Activated T-cell treated with anti-CD3 and anti-CD28 coated beads, Interleukin-2, amount 50 U/mL, for 72 hours (primary cell): Measurements from ENCODE around the gene PLA2G7. TPM values are rescaled to one million over a fixed set of nuclear protein-coding genes. Genes with fewer than 3 reads are reported as not detected.
"Not testable (repeated sequence)": the region's sequence is repeated elsewhere in the genome, so short reads cannot be mapped to it uniquely, and the experiment has no call there.

ENCODE experiments used
- ATAC-seq, 2 donors: fragments of 150-1000 bp; cut with Tn5 transposase; replicated peaks in 1 of 2; 2 replicates each; pipeline ENCODE4 v1.10.0; 2021; ENCODE audit warnings: moderate library complexity in 2 of 2, mild to moderate bottlenecking in 1 of 2
- DNase-seq, 2 donors: peaks; one replicate each; pipeline ENCODE4 v3.0.0; 2021 to 2022; ENCODE audit warnings: mixed read lengths in 1 of 2
- H3K27ac Mint-ChIP-seq: one replicate; pipeline ENCODE4 v1.8.0; 2022; ENCODE audit warnings: mild to moderate bottlenecking, moderate library complexity, mixed read lengths
- H3K27me3 Mint-ChIP-seq: one replicate; pipeline ENCODE4 v1.8.0; 2022; ENCODE audit warnings: low read depth, mixed read lengths
- H3K36me3 Mint-ChIP-seq, 2 donors: one replicate each; pipeline ENCODE4 v1.8.0; 2022; ENCODE audit warnings: mixed read lengths in 2 of 2, mild to moderate bottlenecking in 1 of 2; ENCODE audit not compliant: insufficient read depth in 2 of 2
- H3K4me1 Mint-ChIP-seq: one replicate; pipeline ENCODE4 v1.8.0; 2022; ENCODE audit warnings: low read depth, mixed read lengths
- H3K4me3 Mint-ChIP-seq, 2 donors: one replicate each; pipeline ENCODE4 v1.8.0; 2022; ENCODE audit warnings: mild to moderate bottlenecking in 2 of 2, mixed read lengths in 2 of 2, moderate library complexity in 2 of 2
- H3K9me3 Mint-ChIP-seq, 2 donors: one replicate each; pipeline ENCODE4 v1.8.0; 2022; ENCODE audit warnings: mixed read lengths in 2 of 2
- total RNA-seq, 2 donors: library from RNA; stranded (reverse); gene quantifications; one replicate each; pipeline ENCODE4 v1.2.3, GENCODE V29; 2022

PLA2G7 gene
- total RNA-seq, 2 donors from 2014 or later: not detected

DNA sequence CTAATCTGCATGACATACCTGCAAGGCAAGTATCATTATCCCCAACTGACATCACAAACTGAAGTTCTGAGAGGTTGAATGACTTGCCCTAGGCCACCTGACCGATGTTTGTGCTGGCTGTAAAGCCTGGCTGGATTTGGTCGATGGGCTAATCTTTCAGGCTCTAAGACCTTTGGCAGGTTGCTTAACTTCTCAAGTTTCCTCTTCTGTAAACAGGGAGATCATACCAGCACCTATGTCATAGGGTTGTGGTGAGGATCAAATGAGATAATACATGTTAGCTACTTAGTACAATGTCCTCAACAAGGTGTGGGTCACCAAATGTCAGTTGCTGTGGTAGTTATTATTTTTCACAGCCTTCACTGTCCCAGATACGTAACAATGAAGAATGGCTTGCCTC, 25.8 kb upstream of the PLA2G7 start:
- no peak for DNase-seq

DNA sequence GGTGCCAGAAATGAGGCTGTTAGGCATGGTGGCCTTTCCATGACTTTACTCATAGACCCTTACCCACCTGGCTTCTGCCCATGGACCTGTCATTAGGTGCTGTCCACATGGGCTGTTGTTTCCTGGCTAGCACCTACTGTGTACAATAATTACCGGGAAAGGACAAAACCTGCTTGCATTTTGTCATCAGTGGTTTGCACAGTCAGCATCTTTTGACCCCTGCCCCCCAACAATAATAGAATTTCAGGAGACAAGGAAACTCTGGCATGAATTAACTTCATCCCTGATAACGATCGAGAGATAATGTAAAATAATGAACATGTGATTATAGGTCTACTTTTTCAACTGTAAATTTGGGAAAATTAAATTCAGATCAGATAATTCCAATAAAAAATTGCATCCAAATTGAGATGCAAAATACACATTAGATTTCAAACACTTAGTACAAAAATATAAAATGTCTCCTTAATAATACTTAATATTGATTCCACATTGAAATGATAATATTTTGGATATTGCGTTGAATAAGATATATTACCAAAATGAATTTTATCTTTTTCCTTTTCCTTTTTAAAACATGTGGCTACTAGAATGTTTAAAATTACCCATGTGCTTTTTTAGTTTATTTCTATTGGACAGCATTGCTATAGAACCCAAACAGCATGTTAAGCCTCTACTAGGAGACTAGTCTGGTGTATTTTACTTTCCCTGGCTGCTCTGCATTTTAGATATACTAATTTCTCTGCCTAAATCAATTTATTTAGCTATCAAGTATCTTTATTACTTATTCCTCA, 24.0 kb upstream of the PLA2G7 start:
- no peak overlapping the region for H3K27ac Mint-ChIP-seq
- DNase-seq (no peak), ATAC-seq (no peak)
- H3K27me3 Mint-ChIP-seq: no peaks in the 10 kb centered on the region
- no peaks in the 10 kb centered on the region for H3K36me3 Mint-ChIP-seq
- H3K9me3 Mint-ChIP-seq: no peaks in the 10 kb centered on the region
- H3K4me1 Mint-ChIP-seq: no peaks in the 10 kb centered on the region
- H3K4me3 Mint-ChIP-seq: no peak overlapping the region

More for the DNA sequence above, 25.8 kb upstream of the PLA2G7 start:
- no peaks in the 10 kb centered on the region for H3K36me3 Mint-ChIP-seq
- ATAC-seq: no peak
- peaks cover 10% of the 10 kb centered on the region for H3K27me3 Mint-ChIP-seq
- H3K9me3 Mint-ChIP-seq: no peaks in the 10 kb centered on the region
- H3K4me3 Mint-ChIP-seq: no peak overlapping the region
- H3K27ac Mint-ChIP-seq: no peak overlapping the region
- H3K4me1 Mint-ChIP-seq: no peaks in the 10 kb centered on the region

- Mint-ChIP-seq H3K36me3 (no peaks in the 10 kb centered on the region), H3K4me1 (no peaks in the 10 kb centered on the region), H3K9me3 (no peaks in the 10 kb centered on the region), H3K27me3 (no peaks in the 10 kb centered on the region), H3K4me3 (no peak overlapping the region), H3K27ac (no peak overlapping the region)
- ATAC-seq (no peak), DNase-seq (no peak)
Measured at GRCh38 chr6:46757214-46757596, 22.0 kb upstream of the PLA2G7 start.

DNA sequence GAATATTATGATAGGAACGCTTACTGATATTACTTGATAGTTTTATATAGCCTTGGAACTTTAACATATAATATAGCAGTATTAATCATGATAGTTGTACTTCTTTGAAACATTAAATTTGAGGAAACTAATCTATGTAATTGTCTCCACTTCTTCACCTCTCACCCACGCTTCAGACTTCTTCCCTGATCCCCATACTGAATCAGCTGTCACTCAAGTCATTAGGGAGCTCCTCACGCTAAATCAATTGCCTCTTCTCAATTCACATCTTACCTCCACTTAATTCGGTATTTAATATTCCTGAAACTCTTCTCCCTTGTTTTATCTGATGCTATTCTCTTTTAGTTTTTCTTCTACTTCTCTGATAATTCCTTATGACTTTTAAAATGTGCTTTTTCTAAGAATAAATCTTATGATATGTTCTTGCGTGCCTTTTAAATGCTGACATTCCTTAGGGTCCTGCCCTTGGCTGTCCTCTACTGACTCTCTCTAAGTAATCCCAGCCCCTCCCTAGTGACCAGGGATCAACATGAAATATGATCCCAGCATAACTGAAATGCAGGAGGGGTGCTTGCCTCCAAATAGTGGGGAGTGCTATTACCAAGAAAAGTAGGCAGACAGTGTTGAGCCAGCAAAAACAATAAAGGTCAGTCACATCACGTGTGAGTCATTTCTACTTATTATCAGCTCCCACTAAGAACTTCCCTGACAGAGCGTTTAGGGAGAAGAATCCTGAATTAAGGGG, 21.5 kb upstream of the PLA2G7 start:
- Mint-ChIP-seq H3K9me3 (no peaks in the 10 kb centered on the region), H3K4me3 (no peak overlapping the region), H3K4me1 (no peaks in the 10 kb centered on the region), H3K36me3 (no peaks in the 10 kb centered on the region), H3K27me3 (no peaks in the 10 kb centered on the region), H3K27ac (no peak overlapping the region)
- no peak for DNase-seq
- ATAC-seq: no peak

- Mint-ChIP-seq H3K36me3 (no peaks in the 10 kb centered on the region), H3K27ac (no peak overlapping the region), H3K9me3 (no peaks in the 10 kb centered on the region), H3K27me3 (no peaks in the 10 kb centered on the region), H3K4me3 (no peak overlapping the region), H3K4me1 (no peaks in the 10 kb centered on the region)
- no peak for DNase-seq
- ATAC-seq: no peak
Measured at GRCh38 chr6:46755865-46756264, 20.7 kb upstream of the PLA2G7 start.

DNA sequence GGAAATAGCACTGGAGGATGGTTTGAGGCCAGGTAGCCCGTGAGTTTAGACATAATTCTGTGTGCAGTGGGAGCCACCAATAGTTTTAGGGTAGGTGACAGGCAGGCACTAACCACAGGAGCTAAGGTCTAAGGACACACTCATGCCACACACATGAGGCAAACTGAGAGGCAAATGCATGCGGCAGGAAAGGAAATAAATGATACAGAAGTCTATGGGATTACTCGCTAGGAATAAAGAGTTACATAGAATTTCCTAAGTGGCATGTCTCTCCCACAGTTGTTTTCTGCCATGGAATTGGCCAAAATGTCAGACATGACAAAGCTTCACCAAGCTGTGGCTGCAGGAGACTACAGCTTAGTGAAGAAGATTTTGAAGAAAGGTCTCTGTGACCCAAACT, 16.5 kb upstream of the PLA2G7 start:
- Mint-ChIP-seq H3K4me1 (no peaks in the 10 kb centered on the region), H3K27ac (no peak overlapping the region), H3K9me3 (no peaks in the 10 kb centered on the region), H3K4me3 (no peak overlapping the region), H3K36me3 (no peaks in the 10 kb centered on the region), H3K27me3 (no peaks in the 10 kb centered on the region)
- DNase-seq (no peak), ATAC-seq (no peak)

GRCh38 chr6:46749731-46750130, 14.6 kb upstream of the PLA2G7 start:
- Mint-ChIP-seq H3K36me3 (no peaks in the 10 kb centered on the region), H3K27me3 (peaks cover 15% of the 10 kb centered on the region), H3K4me1 (no peaks in the 10 kb centered on the region)

DNA sequence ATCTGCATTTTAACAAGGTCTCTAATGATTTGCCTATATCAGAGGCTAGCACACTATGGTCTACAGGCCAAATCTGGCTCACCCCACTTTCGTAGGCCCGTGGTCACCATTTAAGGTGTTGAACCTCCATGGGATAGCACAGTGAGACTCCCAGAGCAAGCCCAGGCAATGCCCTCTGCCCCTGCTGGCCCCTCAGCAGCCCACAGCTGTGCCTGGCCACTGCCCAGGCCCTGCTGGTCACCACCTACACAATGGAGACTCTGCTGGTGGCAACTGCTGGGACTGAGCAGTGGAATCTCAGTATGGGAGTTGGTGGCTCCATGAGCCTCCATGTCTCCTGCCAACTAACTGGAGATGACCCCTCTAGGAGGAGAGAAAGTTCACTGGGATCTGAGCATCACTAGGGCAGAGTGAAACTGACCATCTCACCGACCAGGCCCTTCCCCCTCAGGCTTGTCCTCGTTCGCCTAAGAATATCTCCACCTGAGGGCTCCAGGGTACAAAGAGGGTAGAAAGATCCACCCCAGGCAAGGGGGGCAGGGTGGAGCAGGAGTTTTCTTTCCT, 13.8 kb upstream of the PLA2G7 start:
- DNase-seq (no peak), ATAC-seq (no peak)
- peaks cover 19% of the 10 kb centered on the region for H3K27me3 Mint-ChIP-seq
- H3K36me3 Mint-ChIP-seq: no peaks in the 10 kb centered on the region
- no peak overlapping the region for H3K27ac Mint-ChIP-seq
- H3K9me3 Mint-ChIP-seq: peaks cover 0 to 1% of the 10 kb centered on the region in 2 donors
- no peak overlapping the region for H3K4me3 Mint-ChIP-seq
- no peaks in the 10 kb centered on the region for H3K4me1 Mint-ChIP-seq

More at GRCh38 chr6:46749731-46750130, 14.6 kb upstream of the PLA2G7 start:
- peaks cover 0 to 1% of the 10 kb centered on the region in 2 donors for H3K9me3 Mint-ChIP-seq
- no peak overlapping the region for H3K27ac Mint-ChIP-seq
- no peak overlapping the region for H3K4me3 Mint-ChIP-seq
- no peak for ATAC-seq
- no peak for DNase-seq

DNA sequence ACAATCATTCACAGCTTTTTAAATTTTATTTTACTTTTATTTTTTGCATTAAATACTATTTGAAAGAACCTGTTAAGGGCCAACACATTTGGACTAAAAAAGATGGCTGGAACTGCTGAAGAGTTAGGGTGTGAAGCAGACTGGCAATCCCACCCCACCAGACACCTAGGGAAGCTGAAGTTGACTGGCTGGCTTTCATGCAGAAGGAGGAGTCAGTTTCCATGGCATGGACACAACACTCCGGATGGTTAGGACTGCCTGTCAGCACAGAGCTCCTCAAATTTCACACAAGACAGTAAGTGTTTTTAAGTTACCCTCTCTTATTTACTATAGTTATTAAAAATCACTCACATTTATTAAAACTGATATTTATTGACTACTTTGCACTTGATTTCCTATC, 11.5 kb upstream of the PLA2G7 start, which contains the start of gene ANKRD66:
TSS of gene ANKRD66 (plus strand) at position 238 of the 400 bp plus-strand sequence. CDS start 5,016 bp downstream, outside the sequence.
- H3K4me1 Mint-ChIP-seq: no peaks in the 10 kb centered on the region
- DNase-seq (no peak), ATAC-seq (no peak)
- H3K27ac Mint-ChIP-seq: no peak within 1 kb of the TSS
- no peaks in the 10 kb centered on the region for H3K36me3 Mint-ChIP-seq
- peaks cover 19% of the 10 kb centered on the region for H3K27me3 Mint-ChIP-seq
- no peak within 1 kb of the TSS for H3K4me3 Mint-ChIP-seq
- peaks cover 0 to 1% of the 10 kb centered on the region in 2 donors for H3K9me3 Mint-ChIP-seq

DNA sequence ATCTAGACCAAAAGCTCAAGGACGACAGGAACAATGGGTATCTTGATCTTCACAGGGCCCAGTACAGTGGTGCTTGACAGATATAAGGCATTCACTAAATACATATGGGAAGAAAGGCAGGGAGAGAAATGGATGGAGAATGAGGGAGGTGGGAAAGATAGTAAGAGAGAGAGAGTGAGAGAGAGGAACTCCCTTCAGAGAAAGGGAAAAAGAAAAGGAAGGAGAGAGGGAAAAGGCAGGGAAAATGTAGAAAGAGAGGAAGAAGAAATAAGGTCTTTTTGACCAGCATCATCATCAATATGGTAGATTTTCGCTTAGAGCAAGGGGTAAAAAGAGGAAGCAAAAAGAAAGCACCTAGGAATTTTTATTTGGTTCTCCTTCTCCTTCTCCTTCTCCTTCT, 10.8 kb upstream of the PLA2G7 start:
- Mint-ChIP-seq H3K27me3 (peaks cover 25% of the 10 kb centered on the region), H3K4me1 (no peaks in the 10 kb centered on the region), H3K27ac (no peak overlapping the region), H3K9me3 (peaks cover 0 to 1% of the 10 kb centered on the region in 2 donors), H3K36me3 (no peaks in the 10 kb centered on the region), H3K4me3 (no peak overlapping the region)
- ATAC-seq (no peak), DNase-seq (no peak)

GRCh38 chr6:46744159-46744725, 9.1 kb upstream of the PLA2G7 start:
- not testable (repeated sequence) for H3K9me3 Mint-ChIP-seq, H3K4me3 Mint-ChIP-seq, H3K4me1 Mint-ChIP-seq, H3K27ac Mint-ChIP-seq, DNase-seq, H3K36me3 Mint-ChIP-seq, ATAC-seq
- peaks cover 31% of the 10 kb centered on the region for H3K27me3 Mint-ChIP-seq

DNA sequence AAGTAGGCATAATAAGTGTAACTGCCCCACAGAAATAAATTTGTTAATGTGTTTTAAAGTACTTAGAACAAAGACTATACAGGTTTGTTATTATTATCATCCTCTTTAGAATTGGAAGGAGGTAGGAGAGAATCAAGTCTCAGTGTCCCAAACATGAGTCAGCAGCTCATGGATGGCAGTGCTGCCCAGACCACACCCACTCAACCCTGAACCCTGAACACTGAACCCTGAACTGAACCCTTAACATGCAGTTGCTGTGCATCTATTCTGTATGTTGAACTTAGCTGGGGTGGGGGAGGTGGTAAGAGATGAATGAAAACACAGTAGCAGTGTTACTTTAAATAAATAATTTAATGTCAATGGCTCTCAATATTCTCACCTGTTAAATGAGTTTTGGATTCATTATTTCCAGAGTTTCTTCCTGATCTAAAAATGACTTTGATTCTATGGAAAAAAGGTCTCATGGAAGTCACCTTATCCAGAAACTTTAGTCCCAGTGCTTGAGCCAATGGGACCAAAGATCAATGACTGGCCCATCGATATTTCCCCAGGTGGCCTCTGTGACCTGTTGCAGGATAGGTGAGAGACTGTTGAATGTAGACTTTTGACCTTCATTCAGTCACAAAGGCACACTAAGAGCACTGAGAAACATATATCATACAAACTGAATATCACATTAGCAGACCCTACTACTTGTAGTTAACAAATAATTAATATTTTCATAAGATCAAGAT, 8.4 kb upstream of the PLA2G7 start:
- no peak overlapping the region for H3K27ac Mint-ChIP-seq
- peaks cover 0 to 1% of the 10 kb centered on the region in 2 donors for H3K9me3 Mint-ChIP-seq
- no peak for DNase-seq
- H3K4me1 Mint-ChIP-seq: no peaks in the 10 kb centered on the region
- no peak overlapping the region for H3K4me3 Mint-ChIP-seq
- no peaks in the 10 kb centered on the region for H3K36me3 Mint-ChIP-seq
- ATAC-seq: no peak
- peaks cover 33% of the 10 kb centered on the region for H3K27me3 Mint-ChIP-seq
